WTC11 (cell line): ENCODE measurements around the gene EHF. TPM values are rescaled to one million over a fixed set of nuclear protein-coding genes. Genes with fewer than 3 reads are reported as not detected.

Experiments used
- ATAC-seq: fragments of 200-7000 bp; cut with Tn5 transposase; 2 replicates; pipeline ENCODE4 v1.10.0; 2021; ENCODE audit warnings: mild to moderate bottlenecking, moderate library complexity
- CTCF ChIA-PET: fragments of 300-600 bp; sonication (Branson Sonifier 250); formaldehyde crosslinking; loops from one replicate; lab custom pipeline; 2021; ENCODE audit warnings: antibody characterized with exemption; lab: Charles Lee
- POLR2A ChIA-PET: fragments of 350-600 bp; sonication (Branson Sonifier 250); formaldehyde crosslinking; loops from one replicate; lab custom pipeline; 2021; ENCODE audit warnings: antibody characterized with exemption; lab: Charles Lee
- DNase-seq: peaks from one replicate; pipeline ENCODE4 v3.0.0; 2021; ENCODE audit warnings: low spot score
- H3K27ac Mint-ChIP-seq: 2 replicates; pipeline ENCODE4 v1.8.0; 2021; ENCODE audit warnings: mixed read lengths
- H3K27me3 Mint-ChIP-seq: 2 replicates; pipeline ENCODE4 v1.8.0; 2021; ENCODE audit warnings: low read depth, mild to moderate bottlenecking, moderate library complexity, mixed read lengths
- H3K36me3 Mint-ChIP-seq: 2 replicates; pipeline ENCODE4 v1.8.0; 2021; ENCODE audit warnings: mixed read lengths
- H3K4me1 Mint-ChIP-seq: 2 replicates; pipeline ENCODE4 v1.8.0; 2022; ENCODE audit warnings: mixed read lengths
- H3K4me3 Mint-ChIP-seq: 2 replicates; pipeline ENCODE4 v1.8.0; 2021; ENCODE audit warnings: mild to moderate bottlenecking, moderate library complexity, mixed read lengths
- H3K9me3 Mint-ChIP-seq: 2 replicates; pipeline ENCODE4 v1.8.0; 2021; ENCODE audit warnings: mixed read lengths
- CBFB ChIP-seq: sonication (generic); formaldehyde crosslinking; IDR thresholded peaks from 2 replicates; pipeline ENCODE4 v1.8.1; 2022; ENCODE audit warnings: mild to moderate bottlenecking, low read depth, missing genetic modification reagents
- CREM ChIP-seq: sonication (generic); formaldehyde crosslinking; IDR thresholded peaks from 2 replicates; pipeline ENCODE4 v1.8.1; 2022; ENCODE audit warnings: mild to moderate bottlenecking, missing genetic modification reagents, moderate library complexity
- EMX1 ChIP-seq: fragments of 250-450 bp; sonication (Bioruptor Pico); IDR thresholded peaks from 2 replicates; pipeline ENCODE4 v1.8.0; 2021; ENCODE audit warnings: mild to moderate bottlenecking
- GABPB1 ChIP-seq: sonication (generic); formaldehyde crosslinking; IDR thresholded peaks from 2 replicates; pipeline ENCODE4 v1.8.1; 2023; ENCODE audit warnings: mild to moderate bottlenecking, missing genetic modification reagents
- HMGA2 ChIP-seq: fragments of 250-450 bp; sonication (Bioruptor Pico); IDR thresholded peaks from 2 replicates; pipeline ENCODE4 v1.4.0; 2021; ENCODE audit warnings: mild to moderate bottlenecking, moderate library complexity
- JAZF1 ChIP-seq: fragments of 250-450 bp; sonication (Bioruptor Pico); IDR thresholded peaks from 2 replicates; pipeline ENCODE4 v1.9.0; 2021; ENCODE audit warnings: moderate library complexity, mild to moderate bottlenecking, inconsistent platforms
- MXD4 ChIP-seq: fragments of 250-450 bp; sonication (Bioruptor Pico); IDR thresholded peaks from 2 replicates; pipeline ENCODE4 v1.8.0; 2021; ENCODE audit warnings: mild to moderate bottlenecking, moderate library complexity, borderline replicate concordance
- MYBL2 ChIP-seq: sonication (generic); formaldehyde crosslinking; IDR thresholded peaks from 2 replicates; pipeline ENCODE4 v1.8.1; 2023; ENCODE audit warnings: mild to moderate bottlenecking, moderate library complexity, missing genetic modification reagents
- NR2C2 ChIP-seq: sonication (generic); formaldehyde crosslinking; IDR thresholded peaks from 2 replicates; pipeline ENCODE4 v1.8.0; 2022; ENCODE audit warnings: mild to moderate bottlenecking, missing genetic modification reagents
- NR3C1 ChIP-seq: sonication (generic); formaldehyde crosslinking; conservative IDR thresholded peaks from 2 replicates; pipeline ENCODE4 v1.8.1; 2023; ENCODE audit warnings: low read depth, mild to moderate bottlenecking, missing genetic modification reagents
- TP53 ChIP-seq: sonication (generic); formaldehyde crosslinking; IDR thresholded peaks from 2 replicates; pipeline ENCODE4 v1.8.1; 2023; ENCODE audit warnings: mild to moderate bottlenecking, missing genetic modification reagents
- ZNF138 ChIP-seq: sonication (generic); formaldehyde crosslinking; conservative IDR thresholded peaks from 2 replicates; pipeline ENCODE4 v1.8.1; 2022; ENCODE audit warnings: mild to moderate bottlenecking, moderate library complexity, missing genetic modification reagents
- ZNF263 ChIP-seq: sonication (generic); formaldehyde crosslinking; IDR thresholded peaks from 2 replicates; pipeline ENCODE4 v1.8.1; 2022; ENCODE audit warnings: low read depth, mild to moderate bottlenecking, moderate library complexity, missing genetic modification reagents
- ZNF317 ChIP-seq: sonication (generic); formaldehyde crosslinking; IDR thresholded peaks from 2 replicates; pipeline ENCODE4 v1.8.1; 2023; ENCODE audit warnings: low read depth, mild to moderate bottlenecking, moderate library complexity, missing genetic modification reagents, borderline replicate concordance
- total RNA-seq: library from RNA; stranded (reverse); gene quantifications from 3 replicates; pipeline ENCODE4 v1.2.3, GENCODE V29; 2021
- TF ChIP-seq, protein P1 (sequence below): sonication (generic); formaldehyde crosslinking; IDR thresholded peaks from 2 replicates; pipeline ENCODE4 v1.8.0; 2023; ENCODE audit warnings: missing genetic modification reagents
- TF ChIP-seq, protein P2 (sequence below): fragments of 250-450 bp; sonication (Bioruptor Pico); IDR thresholded peaks from 2 replicates; pipeline ENCODE4 v1.8.0; 2021; ENCODE audit warnings: mild to moderate bottlenecking
- TF ChIP-seq, protein P3 (sequence below): sonication (generic); formaldehyde crosslinking; IDR thresholded peaks from 2 replicates; pipeline ENCODE4 v1.8.0; 2022; ENCODE audit warnings: mild to moderate bottlenecking, missing genetic modification reagents
- TF ChIP-seq, protein P4 (sequence below): fragments of 250-450 bp; sonication (Bioruptor Pico); conservative IDR thresholded peaks from 2 replicates; pipeline ENCODE4 v1.9.0; 2021; ENCODE audit warnings: mild to moderate bottlenecking
- TF ChIP-seq, protein P5 (sequence below): sonication (generic); formaldehyde crosslinking; IDR thresholded peaks from 2 replicates; pipeline ENCODE4 v1.8.1; 2023; ENCODE audit warnings: mild to moderate bottlenecking, moderate library complexity, missing genetic modification reagents

EHF gene
- total RNA-seq, 1 experiment from 2014 or later = 0.46 TPM

DNA sequence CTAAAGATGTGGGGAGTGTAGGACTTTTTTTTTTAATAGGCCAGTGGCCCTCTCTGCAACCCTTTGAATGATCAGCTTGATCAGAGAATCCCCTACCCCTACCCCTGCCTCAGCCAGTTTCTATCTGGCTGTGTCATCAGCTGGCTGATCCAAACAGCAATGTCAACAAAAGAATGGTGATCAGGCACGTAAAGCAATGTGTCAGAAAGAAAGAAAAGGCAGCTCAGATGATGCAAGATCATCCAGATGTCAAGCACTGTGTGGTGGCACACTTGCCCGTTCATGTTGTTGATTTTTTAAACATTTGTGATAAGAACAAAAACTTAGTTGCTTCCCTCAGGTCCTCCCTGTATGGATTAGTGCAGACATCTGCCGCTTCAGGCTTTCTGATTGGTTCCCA, 26.3 kb upstream of the EHF start:
- Mint-ChIP-seq H3K9me3 (peaks cover 37% of the 10 kb centered on the region), H3K27ac (no peak overlapping the region), H3K36me3 (peaks cover 4% of the 10 kb centered on the region; the same call in 1 of the 2 replicates), H3K4me3 (no peak overlapping the region), H3K4me1 (peaks cover 2% of the 10 kb centered on the region; the same call in 1 of the 2 replicates), H3K27me3 (peaks cover 4% of the 10 kb centered on the region)
- no peak for DNase-seq
- CTCF ChIA-PET = interaction anchor here (0.8 kb wide), 1 partner anchor 9 kb away, joined by 4 read pairs; no protein-coding TSS in a partner anchor
- peak; percentile 96 for TF ChIP-seq GABPB1 (CRISPR knock-in tag)
- TF ChIP-seq, protein P1, sequence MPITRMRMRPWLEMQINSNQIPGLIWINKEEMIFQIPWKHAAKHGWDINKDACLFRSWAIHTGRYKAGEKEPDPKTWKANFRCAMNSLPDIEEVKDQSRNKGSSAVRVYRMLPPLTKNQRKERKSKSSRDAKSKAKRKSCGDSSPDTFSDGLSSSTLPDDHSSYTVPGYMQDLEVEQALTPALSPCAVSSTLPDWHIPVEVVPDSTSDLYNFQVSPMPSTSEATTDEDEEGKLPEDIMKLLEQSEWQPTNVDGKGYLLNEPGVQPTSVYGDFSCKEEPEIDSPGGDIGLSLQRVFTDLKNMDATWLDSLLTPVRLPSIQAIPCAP (CRISPR knock-in tag) = no peak
- TF ChIP-seq EMX1 (CRISPR knock-in tag) = no peak
- no peak for TF ChIP-seq HMGA2 (CRISPR knock-in tag)
- TF ChIP-seq NR3C1 = no peak
- POLR2A ChIA-PET = no interaction called here
- no peak for ATAC-seq

DNA sequence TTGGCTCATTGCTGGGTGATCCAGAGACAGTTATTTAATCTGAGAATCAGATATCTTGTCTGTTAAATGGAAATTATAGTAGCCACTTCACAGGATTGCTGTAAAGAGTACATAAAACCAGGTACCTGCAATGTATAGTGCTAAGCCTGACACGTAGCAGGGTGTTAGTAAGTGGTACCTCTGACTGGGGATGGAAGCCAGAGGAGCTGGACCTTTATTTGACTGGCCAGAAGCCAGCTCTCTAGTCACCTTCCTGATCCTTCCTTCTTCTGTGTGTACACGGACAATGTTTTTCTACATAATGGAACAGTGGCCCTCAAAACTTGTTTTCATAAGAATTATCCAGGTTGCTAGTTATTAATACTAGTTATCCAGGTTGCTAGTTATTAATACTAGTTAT, 25.5 kb upstream of the EHF start:
- TF ChIP-seq, protein P2, sequence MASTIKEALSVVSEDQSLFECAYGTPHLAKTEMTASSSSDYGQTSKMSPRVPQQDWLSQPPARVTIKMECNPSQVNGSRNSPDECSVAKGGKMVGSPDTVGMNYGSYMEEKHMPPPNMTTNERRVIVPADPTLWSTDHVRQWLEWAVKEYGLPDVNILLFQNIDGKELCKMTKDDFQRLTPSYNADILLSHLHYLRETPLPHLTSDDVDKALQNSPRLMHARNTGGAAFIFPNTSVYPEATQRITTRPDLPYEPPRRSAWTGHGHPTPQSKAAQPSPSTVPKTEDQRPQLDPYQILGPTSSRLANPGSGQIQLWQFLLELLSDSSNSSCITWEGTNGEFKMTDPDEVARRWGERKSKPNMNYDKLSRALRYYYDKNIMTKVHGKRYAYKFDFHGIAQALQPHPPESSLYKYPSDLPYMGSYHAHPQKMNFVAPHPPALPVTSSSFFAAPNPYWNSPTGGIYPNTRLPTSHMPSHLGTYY = no peak
- TF ChIP-seq CREM (CRISPR knock-in tag) = no peak
- TF ChIP-seq MXD4 (CRISPR knock-in tag) = no peak
- no peak for TF ChIP-seq MYBL2 (CRISPR knock-in tag)
- TF ChIP-seq TP53 (CRISPR knock-in tag) = no peak
- TF ChIP-seq ZNF317 (CRISPR knock-in tag) = no peak
- no peak for TF ChIP-seq JAZF1 (CRISPR knock-in tag)
- TF ChIP-seq, protein P3, sequence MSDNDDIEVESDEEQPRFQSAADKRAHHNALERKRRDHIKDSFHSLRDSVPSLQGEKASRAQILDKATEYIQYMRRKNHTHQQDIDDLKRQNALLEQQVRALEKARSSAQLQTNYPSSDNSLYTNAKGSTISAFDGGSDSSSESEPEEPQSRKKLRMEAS (CRISPR knock-in tag) = no peak
- TF ChIP-seq ZNF138 (CRISPR knock-in tag) = no peak
- TF ChIP-seq, protein P4, sequence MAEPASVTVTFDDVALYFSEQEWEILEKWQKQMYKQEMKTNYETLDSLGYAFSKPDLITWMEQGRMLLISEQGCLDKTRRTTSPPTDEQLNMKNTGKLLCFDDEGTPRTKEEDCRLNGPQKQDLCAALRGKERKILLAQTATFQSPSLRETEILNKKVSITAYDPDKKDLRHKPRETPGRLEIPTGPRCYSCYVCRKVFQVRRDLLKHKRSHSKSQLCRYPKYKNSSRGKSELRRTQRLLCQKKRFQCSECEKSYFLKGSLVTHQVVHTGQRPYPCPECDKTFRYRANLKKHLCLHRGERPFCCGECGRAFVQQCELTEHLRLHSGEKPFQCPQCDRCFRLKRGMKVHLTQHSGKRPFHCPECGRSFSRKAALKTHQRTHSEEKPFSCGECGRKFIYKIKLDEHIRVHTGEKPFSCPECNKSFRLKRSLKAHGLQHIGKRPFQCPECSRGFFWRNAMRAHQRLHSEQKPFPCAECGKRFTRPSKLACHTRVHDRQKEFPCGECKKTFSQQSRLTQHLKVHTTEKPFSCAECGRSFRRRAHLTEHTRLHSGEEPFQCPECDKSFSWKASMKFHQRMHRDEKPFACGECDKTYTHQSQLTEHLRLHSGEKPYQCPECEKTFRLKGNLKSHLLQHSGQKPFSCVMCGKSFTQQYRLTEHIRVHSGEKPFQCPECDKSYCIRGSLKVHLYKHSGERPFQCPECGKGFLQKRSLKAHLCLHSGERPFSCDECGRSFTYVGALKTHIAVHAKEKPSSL (CRISPR knock-in tag) = no peak
- TF ChIP-seq, protein P5, sequence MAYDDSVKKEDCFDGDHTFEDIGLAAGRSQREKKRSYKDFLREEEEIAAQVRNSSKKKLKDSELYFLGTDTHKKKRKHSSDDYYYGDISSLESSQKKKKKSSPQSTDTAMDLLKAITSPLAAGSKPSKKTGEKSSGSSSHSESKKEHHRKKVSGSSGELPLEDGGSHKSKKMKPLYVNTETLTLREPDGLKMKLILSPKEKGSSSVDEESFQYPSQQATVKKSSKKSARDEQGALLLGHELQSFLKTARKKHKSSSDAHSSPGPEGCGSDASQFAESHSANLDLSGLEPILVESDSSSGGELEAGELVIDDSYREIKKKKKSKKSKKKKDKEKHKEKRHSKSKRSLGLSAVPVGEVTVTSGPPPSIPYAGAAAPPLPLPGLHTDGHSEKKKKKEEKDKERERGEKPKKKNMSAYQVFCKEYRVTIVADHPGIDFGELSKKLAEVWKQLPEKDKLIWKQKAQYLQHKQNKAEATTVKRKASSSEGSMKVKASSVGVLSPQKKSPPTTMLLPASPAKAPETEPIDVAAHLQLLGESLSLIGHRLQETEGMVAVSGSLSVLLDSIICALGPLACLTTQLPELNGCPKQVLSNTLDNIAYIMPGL (CRISPR knock-in tag) = no peak
- TF ChIP-seq NR2C2 (CRISPR knock-in tag) = no peak
- TF ChIP-seq ZNF263 (CRISPR knock-in tag) = no peak
- no peak for TF ChIP-seq CBFB
- Mint-ChIP-seq H3K27ac (no peak overlapping the region), H3K4me3 (no peak overlapping the region), H3K27me3 (peaks cover 4% of the 10 kb centered on the region), H3K36me3 (peaks cover 4% of the 10 kb centered on the region; the same call in 1 of the 2 replicates), H3K9me3 (peaks cover 37% of the 10 kb centered on the region), H3K4me1 (peaks cover 5% of the 10 kb centered on the region; the same call in 1 of the 2 replicates)
- ATAC-seq = no peak
- ChIA-PET POLR2A (no interaction called here), CTCF (no interaction called here)
- DNase-seq = no peak
